ENCODE results near the gene NT5DC3. TPM values are rescaled to one million over a fixed set of nuclear protein-coding genes. Genes with fewer than 3 reads are reported as not detected.
A peak's percentile ranks its signal among the peaks of the same experiment; 100 is the strongest.

Gene NT5DC3
- total RNA-seq, 1 donor from 2014 or later = 5.2 TPM

- no peaks in the 10 kb centered on the region for H3K36me3 ChIP-seq
- H3K27me3 ChIP-seq = no peaks in the 10 kb centered on the region
- intact Hi-C loops (cut with DNase I) = no loop called here
- no peak for DNase-seq (ENCODE audit: extremely low spot score in 2 of 2)
- no peak for TF ChIP-seq POLR2AphosphoS5 (IDR thresholded peaks at IDR 0.05; ENCODE audit: insufficient read depth in 1 of 2, low read depth in 1 of 2)
- no peak for TF ChIP-seq CTCF (IDR thresholded peaks at IDR 0.05)
- TF ChIP-seq POLR2A (IDR thresholded peaks at IDR 0.05) = no peak
- no peak overlapping the region for H3K4me3 ChIP-seq
- peaks cover 8% of the 10 kb centered on the region for H3K4me1 ChIP-seq
- no peak overlapping the region for H3K27ac ChIP-seq
- no peaks in the 10 kb centered on the region for H3K9me3 ChIP-seq
These were observed 5.4 kb upstream of the NT5DC3 start for GRCh38 chr12:103846415-103846814.

GRCh38 chr12:103844305-103844704 lies 3.3 kb upstream of the NT5DC3 start:
- H3K27ac ChIP-seq = no peak overlapping the region
- DNase-seq (ENCODE audit: extremely low spot score in 2 of 2) = no peak
- no peaks in the 10 kb centered on the region for H3K36me3 ChIP-seq
- H3K9me3 ChIP-seq = no peaks in the 10 kb centered on the region
- intact Hi-C loops (cut with DNase I) = no loop called here
- TF ChIP-seq POLR2AphosphoS5 (IDR thresholded peaks at IDR 0.05; ENCODE audit: insufficient read depth in 1 of 2, low read depth in 1 of 2) = no peak
- no peak for TF ChIP-seq POLR2A (IDR thresholded peaks at IDR 0.05)
- no peak for TF ChIP-seq CTCF (IDR thresholded peaks at IDR 0.05)
- H3K4me3 ChIP-seq = no peak overlapping the region
- H3K27me3 ChIP-seq = no peaks in the 10 kb centered on the region
- H3K4me1 ChIP-seq = peaks cover 22% of the 10 kb centered on the region

- peak overlapping the region; percentile 89 for H3K27ac ChIP-seq
- H3K9me3 ChIP-seq = no peaks in the 10 kb centered on the region
- peak overlapping the region; percentile 64 to 88 for H3K4me3 ChIP-seq
- intact Hi-C loops (cut with DNase I) = no loop called here
- TF ChIP-seq POLR2A (IDR thresholded peaks at IDR 0.05) = no peak
- peak in 1 of 2 donors; percentile 35 for TF ChIP-seq POLR2AphosphoS5 (IDR thresholded peaks at IDR 0.05; ENCODE audit: insufficient read depth in 1 of 2, low read depth in 1 of 2)
- TF ChIP-seq CTCF (IDR thresholded peaks at IDR 0.05) = no peak
- no peaks in the 10 kb centered on the region for H3K36me3 ChIP-seq
- peaks cover 27% of the 10 kb centered on the region for H3K4me1 ChIP-seq
- no peak for DNase-seq (ENCODE audit: extremely low spot score in 2 of 2)
- no peaks in the 10 kb centered on the region for H3K27me3 ChIP-seq
These were observed 903 bp upstream of the NT5DC3 start for GRCh38 chr12:103841690-103842584.

GRCh38 chr12:103840462-103840875 lies 565 bp downstream of the NT5DC3 start:
- peaks cover 27% of the 10 kb centered on the region for H3K4me1 ChIP-seq
- DNase-seq (ENCODE audit: extremely low spot score in 2 of 2) = no peak
- TF ChIP-seq POLR2AphosphoS5 (IDR thresholded peaks at IDR 0.05; ENCODE audit: insufficient read depth in 1 of 2, low read depth in 1 of 2) (no peak), CTCF (IDR thresholded peaks at IDR 0.05) (no peak), POLR2A (IDR thresholded peaks at IDR 0.05) (no peak)

More at GRCh38 chr12:103840462-103840875, 565 bp downstream of the NT5DC3 start:
- intact Hi-C loops (cut with DNase I) = no loop called here
- H3K36me3 ChIP-seq = no peaks in the 10 kb centered on the region
- peak overlapping the region; percentile 89 for H3K27ac ChIP-seq
- H3K9me3 ChIP-seq = no peaks in the 10 kb centered on the region
- peak overlapping the region; percentile 64 to 88 for H3K4me3 ChIP-seq
- H3K27me3 ChIP-seq = no peaks in the 10 kb centered on the region
